WTC11 (cell line): ENCODE measurements around the gene UHMK1. TPM values are rescaled to one million over a fixed set of nuclear protein-coding genes. Genes with fewer than 3 reads are reported as not detected.

ENCODE experiments used
- ATAC-seq: fragments of 200-7000 bp; cut with Tn5 transposase; 2 replicates; pipeline ENCODE4 v1.10.0; 2021; ENCODE audit warnings: mild to moderate bottlenecking, moderate library complexity
- CTCF ChIA-PET: fragments of 300-600 bp; sonication (Branson Sonifier 250); formaldehyde crosslinking; loops from one replicate; lab custom pipeline; 2021; ENCODE audit warnings: antibody characterized with exemption; lab: Charles Lee
- POLR2A ChIA-PET: fragments of 350-600 bp; sonication (Branson Sonifier 250); formaldehyde crosslinking; loops from one replicate; lab custom pipeline; 2021; ENCODE audit warnings: antibody characterized with exemption; lab: Charles Lee
- DNase-seq: peaks from one replicate; pipeline ENCODE4 v3.0.0; 2021; ENCODE audit warnings: low spot score
- H3K27ac Mint-ChIP-seq: 2 replicates; pipeline ENCODE4 v1.8.0; 2021; ENCODE audit warnings: mixed read lengths
- H3K27me3 Mint-ChIP-seq: 2 replicates; pipeline ENCODE4 v1.8.0; 2021; ENCODE audit warnings: low read depth, mild to moderate bottlenecking, moderate library complexity, mixed read lengths
- H3K36me3 Mint-ChIP-seq: 2 replicates; pipeline ENCODE4 v1.8.0; 2021; ENCODE audit warnings: mixed read lengths
- H3K4me1 Mint-ChIP-seq: 2 replicates; pipeline ENCODE4 v1.8.0; 2022; ENCODE audit warnings: mixed read lengths
- H3K4me3 Mint-ChIP-seq: 2 replicates; pipeline ENCODE4 v1.8.0; 2021; ENCODE audit warnings: mild to moderate bottlenecking, moderate library complexity, mixed read lengths
- H3K9me3 Mint-ChIP-seq: 2 replicates; pipeline ENCODE4 v1.8.0; 2021; ENCODE audit warnings: mixed read lengths
- AFF4 ChIP-seq: sonication (generic); formaldehyde crosslinking; IDR thresholded peaks from 2 replicates; pipeline ENCODE4 v1.8.1; 2023; ENCODE audit warnings: mild to moderate bottlenecking, missing genetic modification reagents, borderline replicate concordance
- ARID4B ChIP-seq: sonication (generic); formaldehyde crosslinking; IDR thresholded peaks from 2 replicates; pipeline ENCODE4 v1.8.0; 2023; ENCODE audit warnings: missing genetic modification reagents, mild to moderate bottlenecking, borderline replicate concordance
- ATF2 ChIP-seq: sonication (generic); formaldehyde crosslinking; IDR thresholded peaks from 2 replicates; pipeline ENCODE4 v1.8.1; 2022; ENCODE audit warnings: low read depth, missing genetic modification reagents, borderline replicate concordance
- ETV6 ChIP-seq: sonication (generic); formaldehyde crosslinking; IDR thresholded peaks from 2 replicates; pipeline ENCODE4 v1.8.1; 2022; ENCODE audit warnings: mild to moderate bottlenecking, missing genetic modification reagents
- FOXP1 ChIP-seq: sonication (generic); formaldehyde crosslinking; IDR thresholded peaks from 2 replicates; pipeline ENCODE4 v1.8.0; 2022; ENCODE audit warnings: missing genetic modification reagents, mild to moderate bottlenecking, moderate library complexity, borderline replicate concordance
- GRHL2 ChIP-seq: fragments of 250-450 bp; sonication (Bioruptor Pico); IDR thresholded peaks from 2 replicates; pipeline ENCODE4 v1.8.0; 2022; ENCODE audit warnings: mild to moderate bottlenecking, moderate library complexity; ENCODE audit not compliant: insufficient replicate concordance, severe bottlenecking
- GTF2I ChIP-seq: fragments of 250-450 bp; sonication (Bioruptor Pico); conservative IDR thresholded peaks from 2 replicates; pipeline ENCODE4 v1.4.0; 2021; ENCODE audit warnings: mild to moderate bottlenecking
- MLX ChIP-seq: sonication (generic); formaldehyde crosslinking; IDR thresholded peaks from 2 replicates; pipeline ENCODE4 v1.8.1; 2023; ENCODE audit warnings: mild to moderate bottlenecking, missing genetic modification reagents, moderate library complexity
- NFATC4 ChIP-seq: fragments of 250-450 bp; sonication (Bioruptor Pico); IDR thresholded peaks from 2 replicates; pipeline ENCODE4 v1.9.0; 2021; ENCODE audit warnings: mild to moderate bottlenecking
- OVOL2 ChIP-seq: fragments of 250-450 bp; sonication (Bioruptor Pico); IDR thresholded peaks from 2 replicates; pipeline ENCODE4 v1.9.0; 2021; ENCODE audit warnings: mild to moderate bottlenecking, borderline replicate concordance
- TEAD1 ChIP-seq: sonication (generic); formaldehyde crosslinking; IDR thresholded peaks from 2 replicates; pipeline ENCODE4 v1.8.0; 2022; ENCODE audit warnings: mild to moderate bottlenecking, missing genetic modification reagents
- TP53 ChIP-seq: sonication (generic); formaldehyde crosslinking; IDR thresholded peaks from 2 replicates; pipeline ENCODE4 v1.8.1; 2023; ENCODE audit warnings: mild to moderate bottlenecking, missing genetic modification reagents
- ZNF219 ChIP-seq: sonication (generic); formaldehyde crosslinking; IDR thresholded peaks from 2 replicates; pipeline ENCODE4 v1.8.0; 2023; ENCODE audit warnings: missing genetic modification reagents, mild to moderate bottlenecking, borderline replicate concordance
- ZNF232 ChIP-seq: sonication (generic); formaldehyde crosslinking; IDR thresholded peaks from 2 replicates; pipeline ENCODE4 v1.8.0; 2022; ENCODE audit warnings: mild to moderate bottlenecking, missing genetic modification reagents
- ZNF317 ChIP-seq: sonication (generic); formaldehyde crosslinking; IDR thresholded peaks from 2 replicates; pipeline ENCODE4 v1.8.1; 2023; ENCODE audit warnings: low read depth, mild to moderate bottlenecking, moderate library complexity, missing genetic modification reagents, borderline replicate concordance
- total RNA-seq: library from RNA; stranded (reverse); gene quantifications from 3 replicates; pipeline ENCODE4 v1.2.3, GENCODE V29; 2021
- TF ChIP-seq, protein P1 (sequence below): sonication (generic); formaldehyde crosslinking; IDR thresholded peaks from 2 replicates; pipeline ENCODE4 v1.8.0; 2022; ENCODE audit warnings: mild to moderate bottlenecking, missing genetic modification reagents
- TF ChIP-seq, protein P2 (sequence below): sonication (generic); formaldehyde crosslinking; IDR thresholded peaks from 2 replicates; pipeline ENCODE4 v1.8.0; 2022; ENCODE audit warnings: mild to moderate bottlenecking, missing genetic modification reagents
- TF ChIP-seq, protein P3 (sequence below): fragments of 250-450 bp; sonication (Bioruptor Pico); IDR thresholded peaks from 2 replicates; pipeline ENCODE4 v1.9.0; 2021; ENCODE audit warnings: mild to moderate bottlenecking
- TF ChIP-seq, protein P4 (sequence below): sonication (generic); formaldehyde crosslinking; IDR thresholded peaks from 2 replicates; pipeline ENCODE4 v1.8.0; 2022; ENCODE audit warnings: mild to moderate bottlenecking, missing genetic modification reagents

Gene UHMK1
- total RNA-seq, 1 experiment from 2014 or later: 20.0 TPM

DNA sequence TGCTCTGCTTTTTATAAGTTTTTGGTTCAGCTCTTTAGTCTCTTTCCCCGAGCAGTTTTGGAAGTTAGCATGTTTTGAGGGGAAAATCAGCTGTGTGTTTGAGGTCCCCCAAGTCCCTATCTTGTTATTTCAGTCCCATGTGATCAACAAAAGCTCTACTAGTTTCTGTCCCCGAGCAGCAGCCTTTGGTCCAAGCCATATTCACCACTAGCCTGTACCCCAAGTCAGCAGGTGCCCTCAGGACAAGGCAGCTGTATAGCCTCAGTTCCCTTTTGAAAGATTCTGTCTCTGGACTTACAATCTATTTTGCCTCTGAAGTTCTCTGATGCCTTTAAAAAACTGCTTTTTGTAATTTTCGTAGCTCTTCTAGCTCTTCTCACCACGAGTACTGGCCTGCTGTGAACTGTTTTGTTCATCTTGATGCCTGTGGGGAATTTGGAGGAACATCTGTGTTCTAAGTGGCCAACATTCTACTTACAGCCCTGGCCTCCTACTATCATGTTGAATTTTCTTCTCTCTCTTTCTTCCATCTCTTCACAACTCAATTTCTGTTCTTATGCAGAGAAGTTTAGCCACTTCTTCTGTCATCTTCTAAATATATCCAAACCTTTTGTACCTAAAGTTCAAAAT lies 80.6 kb downstream of the UHMK1 start (continued):
- TF ChIP-seq, protein P1, sequence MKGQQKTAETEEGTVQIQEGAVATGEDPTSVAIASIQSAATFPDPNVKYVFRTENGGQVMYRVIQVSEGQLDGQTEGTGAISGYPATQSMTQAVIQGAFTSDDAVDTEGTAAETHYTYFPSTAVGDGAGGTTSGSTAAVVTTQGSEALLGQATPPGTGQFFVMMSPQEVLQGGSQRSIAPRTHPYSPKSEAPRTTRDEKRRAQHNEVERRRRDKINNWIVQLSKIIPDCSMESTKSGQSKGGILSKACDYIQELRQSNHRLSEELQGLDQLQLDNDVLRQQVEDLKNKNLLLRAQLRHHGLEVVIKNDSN (CRISPR knock-in tag): no peak
- TF ChIP-seq AFF4 (no peak), MLX (CRISPR knock-in tag) (no peak), NFATC4 (CRISPR knock-in tag) (no peak), ZNF232 (CRISPR knock-in tag) (no peak)
- TF ChIP-seq, protein P2, sequence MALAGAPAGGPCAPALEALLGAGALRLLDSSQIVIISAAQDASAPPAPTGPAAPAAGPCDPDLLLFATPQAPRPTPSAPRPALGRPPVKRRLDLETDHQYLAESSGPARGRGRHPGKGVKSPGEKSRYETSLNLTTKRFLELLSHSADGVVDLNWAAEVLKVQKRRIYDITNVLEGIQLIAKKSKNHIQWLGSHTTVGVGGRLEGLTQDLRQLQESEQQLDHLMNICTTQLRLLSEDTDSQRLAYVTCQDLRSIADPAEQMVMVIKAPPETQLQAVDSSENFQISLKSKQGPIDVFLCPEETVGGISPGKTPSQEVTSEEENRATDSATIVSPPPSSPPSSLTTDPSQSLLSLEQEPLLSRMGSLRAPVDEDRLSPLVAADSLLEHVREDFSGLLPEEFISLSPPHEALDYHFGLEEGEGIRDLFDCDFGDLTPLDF: no peak
- TF ChIP-seq, all 79 proteins: peak for 0

GRCh38 chr1:162578936-162579335 lies 81.3 kb downstream of the UHMK1 start:
- TF ChIP-seq ATF2 (CRISPR knock-in tag) (no peak), GTF2I (no peak), FOXP1 (CRISPR knock-in tag) (no peak), ZNF219 (CRISPR knock-in tag) (no peak), ARID4B (CRISPR knock-in tag) (no peak), ZNF317 (CRISPR knock-in tag) (no peak), GRHL2 (CRISPR knock-in tag) (no peak), OVOL2 (CRISPR knock-in tag) (no peak), TP53 (CRISPR knock-in tag) (no peak), TEAD1 (no peak), ETV6 (CRISPR knock-in tag) (no peak)
- TF ChIP-seq, protein P3, sequence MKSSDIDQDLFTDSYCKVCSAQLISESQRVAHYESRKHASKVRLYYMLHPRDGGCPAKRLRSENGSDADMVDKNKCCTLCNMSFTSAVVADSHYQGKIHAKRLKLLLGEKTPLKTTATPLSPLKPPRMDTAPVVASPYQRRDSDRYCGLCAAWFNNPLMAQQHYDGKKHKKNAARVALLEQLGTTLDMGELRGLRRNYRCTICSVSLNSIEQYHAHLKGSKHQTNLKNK (CRISPR knock-in tag): no peak
- TF ChIP-seq, protein P4, sequence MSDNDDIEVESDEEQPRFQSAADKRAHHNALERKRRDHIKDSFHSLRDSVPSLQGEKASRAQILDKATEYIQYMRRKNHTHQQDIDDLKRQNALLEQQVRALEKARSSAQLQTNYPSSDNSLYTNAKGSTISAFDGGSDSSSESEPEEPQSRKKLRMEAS: no peak
- H3K4me3 Mint-ChIP-seq: no peak overlapping the region
- no peaks in the 10 kb centered on the region for H3K9me3 Mint-ChIP-seq
- H3K27me3 Mint-ChIP-seq: no peaks in the 10 kb centered on the region
- no peak overlapping the region for H3K27ac Mint-ChIP-seq
- no peaks in the 10 kb centered on the region for H3K4me1 Mint-ChIP-seq
- ChIA-PET CTCF (interaction anchor here (0.6 kb wide), 1 partner anchor 513 kb away, joined by 3 read pairs; no protein-coding TSS in a partner anchor), POLR2A (no interaction called here)
- ATAC-seq (no peak), DNase-seq (no peak)
- H3K36me3 Mint-ChIP-seq: peaks cover 9% of the 10 kb centered on the region
